Prostate gland (tissue), 2 donors: ENCODE results near the gene ST3GAL6.

Source experiments
- POLR2A ChIP-seq: fragments of 450-650 bp; IDR thresholded peaks from one replicate; pipeline ENCODE4 v1.6.1; 2016; ENCODE audit warnings: antibody characterized with exemption, mild to moderate bottlenecking
- TF ChIP-seq, protein P1 (sequence below), 4 experiments: fragments of 200-600 bp in 2 of 4; fragments of 450-650 bp in 2 of 4; sonication (generic) in 2 of 4; IDR thresholded peaks; 1 replicate in 3 of 4; 2 replicates in 1 of 4; pipeline ENCODE4 v1.5.1; 2016 to 2019; ENCODE audit warnings: antibody characterized with exemption in 4 of 4, mild to moderate bottlenecking in 2 of 4, moderate library complexity in 2 of 4

DNA sequence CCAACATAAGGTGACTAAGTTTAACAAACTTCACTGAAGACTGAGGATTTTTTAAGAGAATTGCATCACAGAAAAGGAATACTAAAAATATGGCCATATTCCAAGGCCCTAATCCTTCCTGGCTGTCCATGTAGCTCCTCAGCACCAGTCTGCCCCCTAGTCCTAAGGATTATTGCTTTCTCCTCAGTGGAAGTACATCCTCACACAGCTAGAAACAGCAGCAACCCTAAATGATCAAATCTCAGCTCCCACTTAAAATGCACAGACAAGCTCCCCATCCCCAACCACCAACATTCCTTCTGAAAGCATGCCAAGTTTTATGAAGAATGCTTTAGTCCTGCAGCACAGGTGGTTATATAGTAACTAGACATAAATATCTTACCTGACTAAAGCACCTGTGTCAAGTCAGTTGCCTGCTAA, 14.7 kb downstream of the ST3GAL6 start:
- TF ChIP-seq, protein P1, sequence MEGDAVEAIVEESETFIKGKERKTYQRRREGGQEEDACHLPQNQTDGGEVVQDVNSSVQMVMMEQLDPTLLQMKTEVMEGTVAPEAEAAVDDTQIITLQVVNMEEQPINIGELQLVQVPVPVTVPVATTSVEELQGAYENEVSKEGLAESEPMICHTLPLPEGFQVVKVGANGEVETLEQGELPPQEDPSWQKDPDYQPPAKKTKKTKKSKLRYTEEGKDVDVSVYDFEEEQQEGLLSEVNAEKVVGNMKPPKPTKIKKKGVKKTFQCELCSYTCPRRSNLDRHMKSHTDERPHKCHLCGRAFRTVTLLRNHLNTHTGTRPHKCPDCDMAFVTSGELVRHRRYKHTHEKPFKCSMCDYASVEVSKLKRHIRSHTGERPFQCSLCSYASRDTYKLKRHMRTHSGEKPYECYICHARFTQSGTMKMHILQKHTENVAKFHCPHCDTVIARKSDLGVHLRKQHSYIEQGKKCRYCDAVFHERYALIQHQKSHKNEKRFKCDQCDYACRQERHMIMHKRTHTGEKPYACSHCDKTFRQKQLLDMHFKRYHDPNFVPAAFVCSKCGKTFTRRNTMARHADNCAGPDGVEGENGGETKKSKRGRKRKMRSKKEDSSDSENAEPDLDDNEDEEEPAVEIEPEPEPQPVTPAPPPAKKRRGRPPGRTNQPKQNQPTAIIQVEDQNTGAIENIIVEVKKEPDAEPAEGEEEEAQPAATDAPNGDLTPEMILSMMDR (IDR thresholded peaks at IDR 0.05): no peak
- no peak for TF ChIP-seq POLR2A
